GM10266 (cell line): Measurements from ENCODE around the gene BAZ2A.

ENCODE experiments used
- DNase-seq: peaks from one replicate; pipeline ENCODE4 v3.0.0; 2012; ENCODE audit errors: extremely low spot score
- CTCF ChIP-seq: IDR thresholded peaks from 2 replicates; pipeline ENCODE4 v1.5.1; 2012; ENCODE audit warnings: mild to moderate bottlenecking, low read depth; ENCODE audit not compliant: control insufficient read depth, insufficient read depth; ENCODE audit errors: missing control alignments

Gene BAZ2A

GRCh38 chr12:56546680-56547079 is 83.4 kb downstream of the BAZ2A start:
- DNase-seq, result no peak
- no peak for TF ChIP-seq CTCF
